ENCODE measurements around the gene TGM5.

GRCh38 chr15:43285609-43286037, 18.9 kb upstream of the TGM5 start:
- TF ChIP-seq CTCF (conservative IDR thresholded peaks at IDR 0.05): peak; percentile 87
- no peak for TF ChIP-seq EZH2 (IDR thresholded peaks at IDR 0.05; ENCODE audit: low read depth)

Data from PC-9 (cell line).